G401.6 (cell line): ENCODE data around the gene MAPKAP1.

Experiments
- FAIRE-seq: peaks from 2 replicates; lab custom pipeline; 2012; peaks lifted over from hg19 to GRCh38; lab: Jason Lieb, UNC

The MAPKAP1 gene

DNA sequence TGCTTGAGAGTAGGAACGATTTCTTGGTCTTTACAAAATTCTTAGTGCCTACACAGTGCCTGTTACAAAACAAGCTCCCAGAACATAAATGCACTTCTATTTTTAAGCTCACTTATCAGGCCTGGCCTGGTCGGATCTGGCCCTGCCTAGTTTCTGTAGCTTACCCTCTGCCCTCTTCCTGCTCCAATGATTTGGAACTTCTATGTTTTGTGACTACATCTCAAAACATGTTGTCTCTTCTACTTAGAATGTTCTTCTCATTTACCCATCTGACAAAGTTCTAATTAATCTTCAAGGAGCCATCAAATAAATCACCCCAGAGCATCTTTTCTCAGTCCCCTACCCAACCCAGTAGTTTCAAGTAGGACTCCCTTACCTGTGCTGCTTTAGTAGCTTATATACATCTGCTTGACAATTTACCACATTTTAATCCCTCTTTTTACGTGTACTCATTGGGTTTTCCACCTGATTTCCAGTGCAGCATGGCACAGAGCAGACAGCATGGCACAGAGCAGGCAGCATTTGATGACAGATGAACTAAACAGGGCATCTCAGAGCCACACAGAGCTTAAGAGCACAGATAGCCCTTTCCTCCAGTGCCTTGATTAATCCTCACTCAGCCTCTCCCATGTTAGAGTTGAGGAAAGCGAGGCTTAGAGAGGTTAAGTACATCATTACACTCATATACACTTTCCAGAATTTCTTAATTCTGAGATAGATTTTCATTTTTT is 171.9 kb downstream of the MAPKAP1 start:
- no peak for FAIRE-seq

DNA sequence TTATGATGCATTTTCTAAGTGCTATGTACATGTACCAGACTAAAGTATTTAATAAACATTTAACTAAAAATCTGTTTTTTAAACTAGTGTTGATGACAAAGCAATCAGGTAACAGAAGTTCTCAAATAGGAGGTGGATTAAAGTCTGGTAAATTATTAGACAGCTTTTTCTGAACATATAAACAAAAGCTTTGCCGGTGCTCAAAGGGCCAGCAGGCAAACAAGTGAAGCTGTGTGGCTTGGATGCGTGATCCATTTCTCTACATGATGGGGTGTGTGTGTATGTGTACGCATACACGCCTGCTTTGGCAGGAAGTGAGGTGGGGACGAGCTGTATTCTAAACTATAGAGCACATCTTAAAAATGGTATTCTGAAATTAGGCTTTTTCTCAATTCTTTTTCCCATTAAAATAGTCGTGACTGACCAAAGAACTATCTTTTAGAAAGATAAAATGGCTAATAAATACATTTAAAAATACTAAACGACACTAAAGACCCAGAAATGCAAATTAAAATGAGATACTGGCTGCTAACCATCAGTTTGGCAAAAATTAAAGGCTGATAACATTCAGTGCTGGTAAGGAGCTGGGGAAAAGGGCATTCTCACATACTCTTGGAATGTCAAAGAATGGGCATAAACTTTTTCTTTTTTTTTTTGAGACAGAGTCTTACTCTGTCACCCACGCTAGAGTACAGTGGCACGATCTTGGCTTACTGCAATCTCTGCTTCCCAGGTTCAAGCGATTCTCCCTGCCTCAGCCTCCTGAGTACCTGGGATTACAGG is 174.0 kb downstream of the MAPKAP1 start:
- no peak for FAIRE-seq

DNA sequence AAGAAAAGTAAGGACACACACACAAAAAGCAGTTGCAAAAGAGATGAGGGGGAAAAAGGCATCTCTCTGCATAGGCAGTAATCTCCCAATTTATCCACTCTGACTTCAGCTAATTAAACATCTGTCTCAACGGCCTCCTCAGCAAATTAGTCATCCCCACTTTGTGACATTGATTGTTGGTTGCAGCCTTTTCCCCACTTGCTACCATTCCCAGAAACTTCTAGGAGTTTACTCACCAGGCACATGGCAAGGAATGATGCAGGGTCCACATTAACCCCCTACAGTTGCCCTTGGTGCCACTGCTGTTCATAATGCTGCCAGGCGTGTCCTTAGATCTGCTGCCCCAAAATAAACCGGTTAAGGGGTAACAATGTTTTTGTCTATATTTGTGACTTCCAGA is 174.6 kb downstream of the MAPKAP1 start:
- no peak for FAIRE-seq

DNA sequence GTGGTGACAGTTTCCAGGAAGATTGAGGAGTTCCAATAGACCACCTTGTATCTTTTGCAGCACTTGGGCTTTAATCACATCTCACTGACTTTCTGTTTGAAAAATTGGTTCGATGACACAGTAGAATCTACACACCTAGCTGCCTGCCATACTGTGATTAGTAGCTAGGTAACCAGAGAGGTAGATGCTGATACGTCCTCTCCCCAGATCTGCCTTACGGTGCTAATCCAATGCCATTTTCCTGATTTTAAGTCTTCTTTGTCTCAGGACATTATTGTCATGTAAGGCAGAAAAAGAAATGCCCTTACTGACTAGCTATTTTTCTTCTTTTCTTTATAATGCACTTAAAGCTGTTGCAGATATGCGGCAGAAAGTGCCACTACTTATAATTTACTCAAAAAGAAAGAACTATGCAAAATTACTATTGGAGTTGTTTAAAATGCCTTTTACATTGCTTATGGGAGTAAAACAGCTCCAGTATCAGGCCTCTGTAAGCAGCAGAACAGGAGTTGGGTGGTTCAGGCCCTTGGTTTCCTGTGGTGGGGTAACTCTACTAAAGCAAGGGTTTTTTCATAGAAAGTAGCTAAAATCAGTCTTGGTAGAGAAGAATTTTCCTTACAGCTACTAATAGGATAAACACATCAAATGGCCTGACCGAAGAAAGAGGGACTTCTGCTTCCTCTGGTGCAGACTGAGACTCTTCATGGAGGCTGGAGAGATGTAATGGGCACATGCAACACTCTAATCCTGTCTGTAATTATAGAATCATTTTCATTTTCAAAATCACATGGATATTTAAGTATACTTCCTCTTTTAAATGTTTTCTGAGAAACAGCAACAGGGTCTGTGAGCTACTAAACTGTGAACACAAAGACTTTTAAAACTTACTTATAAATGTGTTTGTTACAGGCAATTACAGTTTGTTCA is 177.2 kb downstream of the MAPKAP1 start:
- FAIRE-seq = no peak

DNA sequence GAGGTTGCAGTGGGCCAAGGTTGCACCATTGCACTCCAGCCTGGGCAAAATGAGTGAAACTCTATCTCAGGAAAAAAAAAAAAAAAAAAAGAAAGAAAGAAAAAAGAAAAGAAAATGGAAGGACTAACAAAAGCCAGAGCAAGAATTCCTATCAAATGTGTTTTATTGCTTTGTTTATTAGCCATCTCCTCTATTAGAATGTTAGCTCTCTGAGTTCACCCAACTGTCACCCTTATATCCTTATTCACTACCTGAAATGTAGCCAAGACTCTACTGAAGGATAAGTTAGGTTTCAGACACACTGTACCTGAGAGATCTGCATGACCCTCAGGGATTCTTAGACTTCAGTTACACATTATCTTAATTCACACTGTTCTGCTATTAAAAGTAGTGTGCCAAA is 177.9 kb downstream of the MAPKAP1 start:
- FAIRE-seq = no peak

DNA sequence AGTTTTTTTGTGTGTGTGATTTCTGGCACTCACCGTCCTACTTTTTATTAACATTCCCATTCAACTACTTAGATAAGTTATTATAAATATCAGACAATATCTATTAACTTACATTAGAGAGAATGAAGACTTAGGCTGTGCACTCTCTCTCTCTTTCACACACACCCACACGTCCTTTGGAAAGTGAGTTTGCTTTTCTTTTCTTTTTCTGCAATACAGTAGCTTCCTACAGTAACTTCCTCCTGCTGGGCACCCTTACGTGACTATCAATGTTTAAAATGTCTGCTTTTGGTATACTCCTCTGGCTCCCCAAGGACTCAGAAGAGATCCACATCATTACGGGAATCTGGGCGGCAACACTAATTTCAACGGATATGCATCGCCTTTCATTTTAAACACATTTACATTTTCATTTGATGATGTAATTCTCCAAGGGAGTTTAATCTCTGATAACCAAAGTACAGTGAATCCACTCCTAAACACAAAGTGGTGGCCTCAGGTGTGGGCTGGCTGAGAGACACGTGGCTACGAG is 179.5 kb downstream of the MAPKAP1 start:
- FAIRE-seq = no peak

DNA sequence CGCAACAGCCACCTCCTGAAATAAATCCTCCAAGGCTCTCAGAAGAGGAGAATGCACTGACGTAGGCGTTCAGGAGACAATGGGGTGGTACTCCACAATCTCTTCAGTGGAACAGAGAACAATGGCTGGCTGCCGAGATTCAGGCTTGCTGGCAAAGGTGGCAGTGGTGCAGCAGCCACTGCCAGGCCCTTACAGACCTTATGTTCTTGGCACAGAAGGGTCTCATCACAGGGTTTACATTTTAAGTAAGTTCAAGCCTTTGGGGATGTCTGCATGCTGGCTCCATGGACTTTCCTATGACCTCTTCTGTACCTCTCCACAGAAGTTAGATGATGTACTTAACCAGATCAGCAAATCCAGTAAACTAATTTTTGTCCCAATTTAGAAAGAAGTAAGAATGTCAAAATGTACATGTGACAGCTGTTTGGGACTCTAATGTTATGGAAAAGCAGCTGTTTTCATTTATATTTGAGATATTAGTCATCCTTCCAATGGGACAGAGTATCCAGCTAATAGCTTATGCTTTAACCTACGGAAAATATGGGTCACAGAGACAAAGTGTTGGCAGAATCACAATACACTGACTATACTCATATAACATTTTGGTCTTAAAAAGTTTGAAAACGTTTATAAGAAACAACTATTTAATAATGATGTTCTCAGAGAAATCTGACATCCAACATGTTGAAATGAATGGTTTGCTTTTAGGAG is 180.9 kb downstream of the MAPKAP1 start:
- FAIRE-seq = no peak

DNA sequence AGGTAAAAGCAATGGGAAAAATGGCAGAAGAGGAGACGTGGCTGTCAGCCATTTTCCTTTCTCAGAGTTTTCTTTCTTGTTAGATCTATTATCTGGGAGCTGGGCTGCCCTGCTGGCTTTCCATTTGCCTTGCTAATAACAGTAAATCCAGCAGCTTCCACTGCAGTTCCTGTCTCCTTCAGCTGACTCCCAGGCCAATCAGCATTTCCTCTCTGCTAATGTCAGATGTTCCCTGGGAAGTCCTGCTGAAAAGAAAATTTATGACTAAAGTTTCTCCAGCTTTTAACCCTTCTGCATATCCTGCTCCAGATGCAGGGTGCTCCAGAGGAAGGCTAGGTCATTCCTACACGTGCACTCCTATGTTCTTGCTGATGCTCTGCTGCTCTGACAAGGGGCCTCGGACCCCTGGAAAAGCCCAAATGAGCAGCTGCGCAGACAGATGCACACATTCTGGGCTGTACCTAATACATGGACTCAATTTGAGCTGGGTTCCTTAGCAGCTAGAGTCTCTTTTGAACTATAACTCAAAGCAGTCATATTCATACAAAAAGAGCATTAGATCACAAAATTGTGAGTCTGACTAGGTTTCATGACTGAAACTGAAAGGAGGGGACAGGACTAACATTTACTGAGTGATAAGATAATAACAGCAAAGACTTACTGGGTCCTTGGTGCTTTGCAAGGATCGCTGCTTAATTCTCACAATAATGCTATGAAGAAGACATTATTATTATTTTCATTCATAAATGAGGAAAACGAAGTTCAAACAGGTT is 182.2 kb downstream of the MAPKAP1 start:
- no peak for FAIRE-seq

DNA sequence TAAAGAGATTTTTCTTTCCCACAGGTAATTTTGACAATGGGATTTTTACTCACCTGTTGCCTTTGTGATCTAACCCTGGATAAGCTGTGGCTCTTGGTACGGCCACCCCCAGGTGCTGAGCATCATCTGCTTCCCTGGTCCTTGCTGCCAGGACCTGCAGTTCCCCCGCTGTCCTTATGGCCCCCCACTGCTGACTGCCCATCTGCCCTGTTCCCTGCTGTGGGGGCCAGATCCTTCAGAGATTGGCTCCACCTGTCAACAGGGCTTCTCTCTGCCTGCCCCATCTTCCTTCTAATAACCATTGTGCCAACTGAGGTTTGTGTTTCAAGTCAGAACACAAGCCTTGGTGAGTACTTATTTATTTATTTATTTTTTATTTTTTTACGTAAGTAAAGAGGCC is 183.3 kb downstream of the MAPKAP1 start:
- no peak for FAIRE-seq

DNA sequence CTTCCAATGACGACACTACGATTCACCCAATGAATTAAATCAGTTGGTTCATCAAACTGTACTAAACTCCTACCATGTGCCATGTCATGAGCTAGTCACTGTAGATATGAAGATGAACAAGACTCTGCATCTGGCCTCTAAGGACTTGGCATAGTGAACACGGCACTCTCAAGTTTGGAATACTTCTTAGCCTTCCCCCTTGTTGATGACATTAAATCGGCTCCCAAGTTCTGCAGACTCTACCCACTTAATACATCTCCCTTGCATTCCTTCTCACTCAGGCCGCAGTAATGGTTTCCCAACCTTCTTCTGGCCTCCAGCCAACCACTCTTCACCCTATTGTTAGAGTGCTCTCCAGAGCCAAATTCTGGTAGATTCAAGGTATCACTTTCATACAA is 184.7 kb downstream of the MAPKAP1 start:
- no peak for FAIRE-seq

DNA sequence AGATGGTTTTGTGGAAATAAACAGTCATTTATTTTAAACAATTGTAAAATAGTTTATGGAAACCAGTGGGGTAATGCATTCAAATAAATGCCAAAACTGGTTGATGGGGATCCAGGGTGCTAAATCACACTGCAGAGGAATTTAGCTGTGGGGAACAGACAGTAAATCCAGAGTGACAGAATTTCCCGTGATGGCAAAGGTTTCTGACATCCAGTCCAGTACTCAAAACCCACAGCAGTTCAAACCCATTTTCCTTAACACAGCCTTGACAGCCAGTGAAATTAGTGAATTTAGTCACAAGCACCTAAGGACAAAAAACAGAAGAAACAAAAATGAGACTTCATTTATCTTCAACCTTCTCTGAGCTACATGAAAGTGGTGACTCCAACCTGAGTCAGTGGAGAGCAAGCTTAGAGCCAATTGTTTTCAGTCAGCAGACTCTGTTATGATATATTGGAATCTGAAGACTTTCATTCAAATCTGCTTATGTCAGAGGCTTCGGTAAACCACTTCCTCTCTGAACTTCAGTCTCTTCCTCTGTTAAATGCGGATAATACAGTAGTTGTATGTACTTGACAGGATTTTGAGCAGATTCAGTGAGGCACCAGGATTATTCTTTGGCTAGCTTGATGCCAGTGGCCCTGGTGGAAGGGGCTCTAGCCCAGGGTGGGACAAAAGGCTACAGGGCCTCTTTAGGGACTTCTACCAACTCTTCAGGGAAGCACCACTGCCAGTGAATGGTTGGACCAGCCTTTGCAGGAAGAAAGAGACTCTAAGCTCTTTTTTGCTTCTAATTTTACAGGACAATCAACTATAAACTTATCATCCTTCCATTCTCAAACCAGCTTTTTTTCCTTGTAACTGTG is 185.3 kb downstream of the MAPKAP1 start:
- FAIRE-seq = peak; percentile 6

DNA sequence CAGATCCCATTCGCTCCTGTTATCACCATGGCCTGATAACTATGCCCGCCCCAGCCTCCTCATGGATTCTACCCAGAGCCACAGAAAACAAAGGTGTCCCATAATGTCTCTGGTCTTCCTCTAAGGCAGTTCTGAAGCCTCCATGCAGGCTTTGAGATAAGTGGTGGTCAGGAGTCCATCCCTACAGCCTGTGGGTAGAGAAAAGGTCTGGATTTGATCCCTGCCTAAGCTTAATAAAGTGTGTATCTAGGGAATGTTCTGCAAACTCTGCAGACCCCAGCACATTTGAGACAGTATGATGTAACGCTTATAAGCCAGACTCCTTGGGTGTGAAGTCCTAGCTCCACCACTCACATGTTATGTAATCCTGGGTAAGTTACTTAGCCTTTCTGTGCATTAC is 187.3 kb downstream of the MAPKAP1 start:
- no peak for FAIRE-seq

DNA sequence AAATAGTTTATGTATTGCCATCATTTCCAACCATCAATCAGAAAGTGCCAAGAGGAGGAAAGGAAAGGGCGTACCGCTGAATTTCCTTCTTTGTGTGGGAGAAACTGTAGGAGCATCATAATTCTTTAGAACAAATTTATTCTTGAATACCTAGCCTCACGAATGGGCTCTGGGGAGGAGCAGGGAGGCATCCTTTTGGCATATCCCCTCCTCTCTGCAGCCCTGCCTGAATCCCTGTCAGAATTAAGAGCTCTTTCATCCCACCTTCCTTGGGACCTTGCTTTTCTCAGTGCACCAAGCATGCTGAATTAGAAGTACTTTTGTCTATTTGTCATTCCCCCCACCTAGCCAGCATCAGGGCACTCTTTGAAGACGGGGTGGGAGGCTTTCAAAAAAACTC is 189.4 kb downstream of the MAPKAP1 start:
- FAIRE-seq = no peak

DNA sequence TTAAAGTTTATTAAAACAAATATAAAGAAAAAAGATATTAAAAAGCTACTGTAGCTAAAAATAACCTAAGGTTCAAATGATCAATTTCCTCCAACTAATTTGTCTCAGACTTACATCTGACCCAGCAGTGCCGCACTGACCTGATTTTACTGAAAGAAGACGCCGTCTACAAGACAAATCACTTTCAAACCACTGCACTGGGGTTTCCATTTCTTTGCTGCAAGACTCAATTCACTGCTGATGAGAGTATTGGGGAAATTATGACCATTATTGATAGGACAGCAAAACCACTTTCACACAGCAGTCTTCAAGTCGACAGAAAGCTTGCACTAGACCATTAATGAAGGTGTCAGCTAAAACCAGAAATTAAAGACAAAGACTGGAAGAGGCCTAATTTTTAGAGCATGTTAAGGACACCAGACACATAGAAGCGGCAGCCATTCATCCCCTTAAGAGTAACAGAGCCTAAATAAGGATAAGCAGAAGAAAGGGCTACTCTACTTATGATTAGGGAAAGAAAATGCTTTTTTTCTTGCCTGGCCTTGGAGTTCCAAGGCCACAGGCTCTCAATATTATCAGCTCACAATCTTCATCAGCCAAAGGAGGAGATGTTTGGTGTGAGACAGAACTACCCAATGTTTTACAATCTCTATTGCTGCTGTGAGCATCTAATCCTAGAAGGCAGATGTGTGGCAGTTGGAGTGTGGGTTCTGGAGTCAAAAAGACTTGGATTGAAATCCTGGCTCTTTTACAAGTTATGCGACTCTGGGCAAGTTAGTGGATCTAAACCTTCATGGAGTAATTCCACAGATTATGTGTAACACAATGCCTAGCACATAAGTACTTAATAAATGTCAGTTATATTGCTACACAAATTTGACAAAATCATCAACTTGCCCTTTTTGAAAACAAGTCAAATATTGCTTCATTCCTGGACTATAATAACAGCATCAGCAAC is 190.7 kb downstream of the MAPKAP1 start:
- no peak for FAIRE-seq

DNA sequence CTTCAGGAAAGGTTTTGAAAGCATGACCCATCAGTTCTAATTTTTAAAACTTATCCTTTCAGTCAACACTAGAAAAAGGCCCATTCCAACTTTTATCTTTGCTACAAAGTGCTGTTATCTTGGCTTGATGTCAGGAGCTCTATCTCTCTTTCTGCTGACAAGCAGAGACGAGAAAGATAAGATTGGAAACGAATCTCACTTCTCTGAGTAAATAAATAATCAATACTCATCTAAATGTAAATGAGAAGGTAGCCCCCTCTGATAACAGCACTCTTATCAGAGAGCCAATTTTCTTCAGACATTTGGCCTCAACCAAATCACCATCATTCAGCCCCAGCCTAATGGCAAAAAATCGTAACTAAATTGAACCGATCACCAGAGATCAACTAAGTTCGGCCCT is 191.7 kb downstream of the MAPKAP1 start:
- no peak for FAIRE-seq

DNA sequence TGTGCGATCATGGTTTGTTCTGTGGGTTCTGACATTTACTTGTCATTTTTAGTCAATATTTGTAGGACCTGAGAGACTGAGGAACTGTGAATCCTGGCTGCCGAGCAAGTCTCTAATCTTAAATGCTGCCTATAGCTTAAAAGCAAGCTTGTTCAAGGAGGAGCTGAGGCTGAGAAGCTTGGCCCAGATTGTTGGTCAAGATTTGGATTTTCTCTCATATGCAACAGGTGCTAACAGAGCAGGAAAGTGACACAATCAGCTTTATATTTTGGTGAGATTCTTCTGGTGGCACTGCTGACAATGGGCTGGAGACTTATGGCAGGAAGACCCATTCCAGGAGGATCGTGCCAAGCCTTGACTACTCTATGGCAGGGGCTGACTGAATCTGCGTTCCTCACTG is 192.5 kb downstream of the MAPKAP1 start:
- no peak for FAIRE-seq

DNA sequence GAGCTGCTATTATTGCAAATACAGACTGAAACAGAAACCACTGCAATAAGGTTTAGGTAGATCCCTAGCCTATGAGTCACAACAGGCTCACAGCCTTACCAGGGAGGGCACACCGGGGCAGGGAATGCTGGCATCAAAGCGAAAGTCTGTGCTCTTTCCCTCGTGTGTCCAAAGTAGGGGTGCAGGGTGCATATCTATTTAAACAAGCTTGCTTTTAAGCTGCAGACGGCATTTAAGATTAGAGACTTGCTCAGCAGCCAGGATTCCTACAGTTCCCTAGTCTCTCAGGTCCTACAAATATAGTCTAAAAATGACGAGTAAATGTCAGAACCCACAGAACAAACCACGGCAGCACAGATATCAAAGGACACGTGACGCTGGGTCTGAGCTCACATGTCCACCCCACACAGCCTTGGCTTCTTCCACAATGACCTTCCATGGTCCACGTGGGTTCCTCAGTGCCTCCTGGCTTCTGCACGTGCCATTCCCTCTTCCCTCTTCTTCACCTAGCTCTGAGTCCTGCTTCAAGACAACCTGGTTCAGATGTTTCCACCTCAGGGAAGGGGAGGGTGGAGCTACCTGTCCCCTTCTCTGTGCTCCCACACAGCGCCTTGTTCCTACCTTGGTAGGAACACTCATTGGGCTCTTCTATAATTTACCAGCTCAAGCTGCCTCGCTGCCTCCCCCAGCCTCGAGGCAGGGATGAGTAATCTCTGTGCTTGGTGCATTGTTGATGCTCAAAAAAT is 193.2 kb downstream of the MAPKAP1 start:
- FAIRE-seq = no peak

DNA sequence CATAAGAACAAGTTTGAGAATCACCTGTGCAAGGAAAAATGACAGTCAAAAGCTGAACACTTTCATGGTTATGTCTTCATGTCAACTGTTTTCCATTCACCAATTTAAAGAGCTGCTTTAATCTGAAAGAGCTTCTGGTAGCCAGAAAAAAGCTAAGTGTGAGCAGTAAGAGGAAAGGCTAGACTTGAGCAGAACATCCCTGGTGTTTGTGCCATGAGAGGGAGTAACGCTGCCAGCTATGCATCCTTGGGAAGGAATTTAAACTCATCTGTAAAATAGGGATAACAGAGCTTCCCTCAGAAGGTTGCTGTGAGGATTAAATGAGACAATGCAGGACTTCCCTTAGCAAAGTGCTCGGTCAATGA is 193.7 kb downstream of the MAPKAP1 start:
- no peak for FAIRE-seq
